Left lung (tissue), 10 donors: ENCODE measurements around the gene ETV3L. TPM values are rescaled to one million over a fixed set of nuclear protein-coding genes. Genes with fewer than 3 reads are reported as not detected.

ENCODE experiments used
- ATAC-seq: fragments of 200-7000 bp; cut with Tn5 transposase; one replicate; pipeline ENCODE4 v1.9.1; 2020; ENCODE audit warnings: moderate library complexity
- DNase-seq, 4 donors: peaks; one replicate each; pipeline ENCODE4 v3.0.0-alpha.2; 2013 to 2020
- H3K27ac ChIP-seq, 2 donors: fragments of 200-600 bp; sonication (generic) in 1 of 2; one replicate each; pipeline versions ENCODE4 v1.5.0 to v1.8.0; 2020 to 2021
- H3K27me3 ChIP-seq, 2 donors: fragments of 200-600 bp; sonication (generic) in 1 of 2; one replicate each; pipeline versions ENCODE4 v1.5.0 to v1.8.0; 2020 to 2021
- H3K36me3 ChIP-seq, 2 donors: fragments of 200-600 bp; sonication (generic) in 1 of 2; one replicate each; pipeline versions ENCODE4 v1.5.0 to v1.8.0; 2020 to 2021
- H3K4me1 ChIP-seq, 2 donors: fragments of 200-600 bp; one replicate each; pipeline ENCODE4 v1.8.0; 2021
- H3K4me3 ChIP-seq, 2 donors: fragments of 200-600 bp; sonication (generic) in 1 of 2; one replicate each; pipeline versions ENCODE4 v1.5.0 to v1.8.0; 2020 to 2021; ENCODE audit warnings: mild to moderate bottlenecking in 1 of 2
- H3K9me3 ChIP-seq, 2 donors: fragments of 200-600 bp; sonication (generic) in 1 of 2; one replicate each; pipeline versions ENCODE4 v1.5.0 to v1.8.0; 2020 to 2021
- CTCF ChIP-seq, 2 donors: fragments of 200-600 bp; sonication (generic) in 1 of 2; IDR thresholded peaks; one replicate each; pipeline versions ENCODE4 v1.5.0 to v1.8.0; 2021; ENCODE audit warnings: antibody characterized with exemption in 2 of 2
- intact Hi-C, 2 donors: fragments of 100-400 bp; cut with DNase I; formaldehyde crosslinking; loops; one replicate each; pipeline versions ENCODE4 v1.11.2 to v1.14.2; 2022
- polyA plus RNA-seq, 6 donors: library from polyadenylated mRNA; unstranded; fragments of 120-200 nt; gene quantifications; one replicate each; pipeline ENCODE4 v1.2.1, GENCODE V29; 2013; ENCODE audit not compliant: insufficient read length in 6 of 6
- total RNA-seq, 2 donors: library from RNA; stranded (reverse); fragmentation: NEBNext Ultra II Directional; extraction: Animal tissue kit (Norgen Biotek cat#: 25700); gene quantifications; one replicate each; pipeline ENCODE4 v1.2.1, GENCODE V29; 2021
- donor health status: DM: no; HTN: yes; CAD: no.
- donor health status: DM: no; HTN: no; CAD: no.

Gene ETV3L
- total and polyA plus RNA-seq, 8 donors = not detected

- intact Hi-C loops = no loop called here
- Histone ChIP-seq H3K9me3 (no peaks in the 10 kb centered on the region), H3K27ac (no peak overlapping the region), H3K36me3 (no peaks in the 10 kb centered on the region), H3K27me3 (no peaks in the 10 kb centered on the region), H3K4me1 (peaks cover 4 to 8% of the 10 kb centered on the region in 2 donors), H3K4me3 (no peak overlapping the region)
- TF ChIP-seq CTCF (IDR thresholded peaks at IDR 0.05) = no peak
- DNase-seq (no peak), ATAC-seq (no peak)
Measured at GRCh38 chr1:157144509-157144908, 44.9 kb upstream of the ETV3L start.

DNA sequence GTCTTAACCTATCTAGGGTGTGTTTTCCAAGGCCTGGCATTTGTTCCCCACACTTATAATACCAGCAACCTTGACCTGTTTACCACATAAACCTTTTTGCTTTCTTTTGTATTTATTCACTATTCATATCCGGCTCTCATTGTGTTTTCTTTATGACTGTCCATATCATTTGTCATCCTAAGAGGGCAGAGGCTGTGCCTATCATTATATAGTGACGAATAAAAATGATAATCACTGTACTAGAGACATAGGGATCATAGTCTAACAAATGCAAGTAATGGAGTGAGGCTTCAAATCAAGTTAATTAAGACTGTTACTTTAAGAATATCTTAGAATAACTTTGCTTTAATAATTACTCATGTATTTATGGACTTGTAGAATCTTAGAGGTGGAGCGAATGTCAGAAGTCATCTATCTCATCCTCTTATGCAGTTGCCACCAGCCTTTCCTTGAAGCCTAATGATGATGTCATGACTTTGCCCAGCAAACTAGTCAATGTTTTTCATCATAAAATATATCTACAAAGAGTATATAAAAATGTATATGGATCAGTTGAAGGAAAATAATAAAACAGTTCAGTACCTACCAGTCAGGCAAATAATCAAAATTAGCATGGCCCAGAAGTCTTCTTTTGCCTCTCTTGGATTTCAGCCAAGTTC lies 43.3 kb upstream of the ETV3L start:
- Histone ChIP-seq H3K27ac (no peak overlapping the region), H3K36me3 (no peaks in the 10 kb centered on the region), H3K27me3 (no peaks in the 10 kb centered on the region), H3K9me3 (no peaks in the 10 kb centered on the region), H3K4me1 (peaks cover 3 to 6% of the 10 kb centered on the region in 2 donors), H3K4me3 (no peak overlapping the region)
- ATAC-seq = no peak
- DNase-seq = no peak
- no peak for TF ChIP-seq CTCF (IDR thresholded peaks at IDR 0.05)
- intact Hi-C loops = no loop called here

DNA sequence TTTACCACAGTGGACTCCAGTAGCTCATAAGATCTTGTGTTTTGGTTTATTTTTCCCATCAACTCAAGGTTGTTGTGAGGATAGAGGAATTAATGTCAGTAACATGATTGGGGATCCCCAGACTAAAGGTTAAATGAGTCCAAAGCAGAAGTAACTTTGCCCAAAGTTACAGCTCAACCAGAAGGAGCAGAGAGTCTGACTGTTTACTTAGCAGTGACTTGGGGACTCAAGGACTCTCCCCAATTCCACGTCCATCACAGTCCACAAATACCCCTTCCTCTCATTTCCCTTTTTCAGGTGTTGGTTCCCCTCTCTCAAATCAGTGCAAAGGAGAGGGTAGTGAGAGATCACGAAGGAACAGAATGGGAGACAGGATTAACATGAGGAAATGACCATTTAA lies 42.6 kb upstream of the ETV3L start:
- Histone ChIP-seq H3K27me3 (no peaks in the 10 kb centered on the region), H3K36me3 (no peaks in the 10 kb centered on the region), H3K4me3 (no peak overlapping the region), H3K9me3 (no peaks in the 10 kb centered on the region), H3K27ac (no peak overlapping the region), H3K4me1 (peaks cover 3 to 7% of the 10 kb centered on the region in 2 donors)
- DNase-seq = no peak
- ATAC-seq = no peak
- intact Hi-C loops = no loop called here
- TF ChIP-seq CTCF (IDR thresholded peaks at IDR 0.05) = no peak

GRCh38 chr1:157141212-157141855 lies 41.7 kb upstream of the ETV3L start:
- Histone ChIP-seq H3K4me3 (no peak overlapping the region), H3K27me3 (no peaks in the 10 kb centered on the region), H3K9me3 (no peaks in the 10 kb centered on the region), H3K36me3 (no peaks in the 10 kb centered on the region), H3K4me1 (peaks cover 11 to 16% of the 10 kb centered on the region in 2 donors), H3K27ac (no peak overlapping the region)
- DNase-seq (no peak), ATAC-seq (no peak)
- intact Hi-C loops = no loop called here
- TF ChIP-seq CTCF (IDR thresholded peaks at IDR 0.05) = no peak

DNA sequence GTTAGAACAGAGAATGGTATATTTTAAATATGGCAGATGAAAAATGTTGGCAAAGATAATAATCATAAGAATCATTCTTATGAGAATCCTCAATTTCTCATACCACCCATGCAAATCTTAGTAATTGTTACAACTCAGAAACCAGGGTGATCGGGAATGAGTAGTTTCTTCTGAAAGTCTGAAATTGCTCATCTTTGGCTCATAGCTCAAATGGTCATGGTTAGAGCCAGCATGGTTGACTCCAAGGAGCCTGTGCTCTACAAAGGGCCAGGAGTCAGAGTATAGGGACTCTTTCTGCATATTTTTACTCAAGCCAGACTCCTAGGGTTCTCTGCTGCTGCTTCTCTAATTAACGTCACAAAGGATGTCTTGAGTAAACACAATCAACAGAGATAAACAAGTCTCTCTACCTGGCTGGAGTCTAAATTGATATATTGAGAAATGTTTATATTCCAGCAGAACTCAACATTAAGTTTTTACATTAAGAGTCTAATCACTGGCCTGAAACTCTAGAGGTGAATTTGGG lies 40.5 kb upstream of the ETV3L start:
- no peak overlapping the region for H3K4me3 ChIP-seq
- peaks cover 14 to 27% of the 10 kb centered on the region in 2 donors for H3K4me1 ChIP-seq
- no peaks in the 10 kb centered on the region for H3K9me3 ChIP-seq
- ATAC-seq (no peak), DNase-seq (no peak)
- H3K36me3 ChIP-seq = peaks cover 0 to 10% of the 10 kb centered on the region in 2 donors
- H3K27ac ChIP-seq = no peak overlapping the region
- no peak for TF ChIP-seq CTCF (IDR thresholded peaks at IDR 0.05)
- intact Hi-C loops = no loop called here
- no peaks in the 10 kb centered on the region for H3K27me3 ChIP-seq
